Measurements from ENCODE around the gene DPYD. TPM values are rescaled to one million over a fixed set of nuclear protein-coding genes. Genes with fewer than 3 reads are reported as not detected.
A peak's percentile ranks its signal among the peaks of the same experiment; 100 is the strongest.

Gene DPYD
- polyA plus RNA-seq, 1 donor from 2014 or later: 3.8 TPM

DNA sequence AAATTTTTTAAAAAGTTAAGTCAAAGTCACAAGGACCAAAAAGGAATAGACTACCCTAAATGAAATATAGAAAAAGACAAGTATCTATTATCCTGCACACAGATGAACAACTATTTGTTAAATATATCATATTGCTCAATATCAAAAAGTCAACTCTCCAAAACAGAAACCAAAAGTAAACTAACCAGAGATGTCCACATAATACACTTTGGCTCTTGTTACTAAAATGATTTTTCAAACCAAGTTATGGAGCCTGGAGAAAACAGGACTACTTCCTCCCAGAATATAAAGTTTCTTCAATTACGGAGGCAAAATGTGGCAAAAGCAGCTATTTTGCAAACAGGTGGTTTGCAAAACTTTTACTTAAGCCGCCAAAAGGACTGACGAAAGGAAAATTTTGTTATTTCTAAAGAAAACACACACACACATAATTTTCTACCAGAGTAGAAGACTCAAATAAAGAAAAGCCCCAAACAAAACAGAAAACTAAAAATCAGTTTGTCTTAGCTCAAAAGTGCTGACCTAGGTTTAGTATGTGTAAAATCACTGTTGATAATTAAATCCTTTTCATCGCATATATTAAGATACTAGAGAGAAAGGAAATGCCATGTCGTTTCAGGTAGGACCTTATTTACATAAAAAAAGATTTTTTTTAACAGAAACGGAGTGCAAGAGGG is 1.1 kb downstream of the DPYD start:
- no peaks in the 10 kb centered on the region for H3K9me3 Mint-ChIP-seq
- H3K4me1 Mint-ChIP-seq: peaks cover 7 to 15% (median 10%) of the 10 kb centered on the region in 3 donors
- H3K27me3 Mint-ChIP-seq: peaks cover 4% of the 10 kb centered on the region
- H3K4me3 Mint-ChIP-seq: peak overlapping the region; percentile 91 to 96 (median 94)
- no peaks in the 10 kb centered on the region for H3K36me3 Mint-ChIP-seq
- H3K27ac Mint-ChIP-seq: peak overlapping the region in 1 of 3 donors; percentile 54

GRCh38 chr1:97918961-97919360 is 1.9 kb downstream of the DPYD start:
- H3K27ac Mint-ChIP-seq: peak overlapping the region in 1 of 3 donors; percentile 22
- H3K27me3 Mint-ChIP-seq: peaks cover 4% of the 10 kb centered on the region
- H3K9me3 Mint-ChIP-seq: no peaks in the 10 kb centered on the region
- peaks cover 7 to 15% (median 10%) of the 10 kb centered on the region in 3 donors for H3K4me1 Mint-ChIP-seq
- no peaks in the 10 kb centered on the region for H3K36me3 Mint-ChIP-seq
- peak overlapping the region in 3 of 4 donors; percentile 93 to 96 (median 94) for H3K4me3 Mint-ChIP-seq

DNA sequence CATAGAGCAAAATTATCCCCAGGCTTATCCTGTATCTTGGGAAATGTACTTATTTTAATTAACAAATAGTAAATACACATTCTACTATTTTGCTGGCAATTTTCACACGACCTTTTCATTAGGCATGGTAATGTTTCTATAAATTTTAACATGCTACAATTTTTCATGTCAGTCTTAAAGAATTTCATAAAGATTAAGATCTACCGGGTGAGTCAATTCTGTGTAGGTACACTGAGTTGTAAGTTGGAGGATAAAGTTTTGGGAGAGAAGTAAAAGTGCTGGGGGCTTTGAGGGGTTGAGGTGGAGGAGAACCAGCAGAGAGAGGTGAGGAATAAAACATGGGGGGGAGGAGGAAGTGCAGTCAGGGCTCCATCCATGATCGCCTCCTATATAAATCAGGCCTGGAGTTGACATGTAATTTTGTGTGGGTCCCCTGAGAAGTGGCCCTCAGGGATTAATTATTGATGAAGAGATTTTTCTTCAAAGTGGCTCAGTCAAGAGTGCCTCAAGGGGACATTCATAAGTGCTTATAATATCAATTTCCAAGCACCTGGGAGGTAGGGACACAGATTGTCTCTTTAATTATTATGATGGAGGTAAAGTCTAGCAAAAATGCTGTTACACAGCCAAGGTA is 7.2 kb downstream of the DPYD start:
- peaks cover 0 to 1% (median 0%) of the 10 kb centered on the region in 3 donors for H3K4me1 Mint-ChIP-seq
- no peaks in the 10 kb centered on the region for H3K36me3 Mint-ChIP-seq
- H3K9me3 Mint-ChIP-seq: no peaks in the 10 kb centered on the region
- no peak overlapping the region for H3K27ac Mint-ChIP-seq
- no peaks in the 10 kb centered on the region for H3K27me3 Mint-ChIP-seq
- no peak overlapping the region for H3K4me3 Mint-ChIP-seq

DNA sequence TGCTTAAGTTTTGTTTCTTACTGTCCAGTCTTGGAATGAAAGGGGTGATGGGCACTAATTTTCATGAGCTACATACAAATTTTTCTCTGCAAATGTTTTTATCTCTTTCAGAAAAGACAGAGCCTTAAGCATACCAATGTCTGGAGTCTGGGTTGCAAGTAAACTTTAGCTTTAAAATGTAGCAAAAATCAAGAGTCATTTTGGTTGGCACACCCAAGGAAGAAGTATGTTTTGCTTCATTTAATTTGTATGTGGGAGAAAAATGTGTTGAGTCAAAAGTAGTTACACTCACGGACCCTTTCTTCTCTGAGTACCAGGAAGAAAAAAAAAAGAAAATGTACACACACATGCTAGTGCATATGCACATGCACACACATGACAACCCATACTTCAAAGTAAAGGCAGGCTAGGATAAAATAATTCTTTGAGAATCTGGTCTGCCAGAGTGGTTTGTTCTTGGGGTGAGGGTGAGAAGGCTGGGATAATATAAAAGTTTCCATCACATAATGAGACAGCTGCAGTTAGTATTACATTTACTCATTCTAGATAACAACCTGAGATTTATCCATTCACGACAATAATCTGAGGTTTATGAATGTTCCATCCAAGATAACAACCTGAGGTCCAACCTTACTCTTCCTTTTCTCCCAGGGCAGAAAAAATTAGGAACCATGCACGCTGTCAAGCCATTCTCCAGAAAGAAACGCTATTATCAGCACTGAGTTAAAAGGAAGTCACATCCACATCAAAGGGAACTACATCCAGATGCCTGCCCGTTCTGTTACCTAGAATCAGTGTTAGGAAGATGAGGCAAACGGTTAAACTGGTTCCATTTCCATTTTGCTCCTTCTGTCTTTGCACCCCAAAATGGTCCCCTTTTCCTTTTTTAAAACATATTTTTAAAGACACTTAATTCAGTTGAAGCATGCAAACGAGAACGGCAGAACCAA is 9.3 kb downstream of the DPYD start:
- Mint-ChIP-seq H3K36me3 (no peaks in the 10 kb centered on the region), H3K4me1 (peaks cover 0 to 1% (median 0%) of the 10 kb centered on the region in 3 donors), H3K9me3 (no peaks in the 10 kb centered on the region), H3K27me3 (no peaks in the 10 kb centered on the region), H3K27ac (no peak overlapping the region), H3K4me3 (no peak overlapping the region)

DNA sequence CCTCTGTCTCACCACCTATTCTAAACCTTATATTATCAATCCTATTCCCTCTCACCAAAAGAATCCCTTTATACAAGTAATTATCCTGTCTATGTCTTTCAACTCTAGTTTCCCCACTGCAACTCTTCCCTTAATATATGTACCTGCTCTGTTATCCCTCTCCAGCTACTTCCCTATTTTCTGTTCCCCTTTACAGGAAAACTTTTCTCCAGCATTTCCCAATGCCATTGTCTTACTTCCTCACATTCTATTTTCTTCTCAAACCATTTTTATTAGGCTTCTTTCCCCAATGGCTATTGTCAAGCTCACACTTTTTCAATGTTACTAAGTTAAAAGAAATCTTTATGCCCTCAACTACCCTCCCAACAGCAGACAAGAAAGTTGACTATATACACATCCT is 11.6 kb downstream of the DPYD start:
- no peak overlapping the region for H3K4me3 Mint-ChIP-seq
- H3K4me1 Mint-ChIP-seq: peaks cover 0 to 1% (median 0%) of the 10 kb centered on the region in 3 donors
- no peak overlapping the region for H3K27ac Mint-ChIP-seq
- H3K27me3 Mint-ChIP-seq: no peaks in the 10 kb centered on the region
- H3K9me3 Mint-ChIP-seq: no peaks in the 10 kb centered on the region
- H3K36me3 Mint-ChIP-seq: no peaks in the 10 kb centered on the region

DNA sequence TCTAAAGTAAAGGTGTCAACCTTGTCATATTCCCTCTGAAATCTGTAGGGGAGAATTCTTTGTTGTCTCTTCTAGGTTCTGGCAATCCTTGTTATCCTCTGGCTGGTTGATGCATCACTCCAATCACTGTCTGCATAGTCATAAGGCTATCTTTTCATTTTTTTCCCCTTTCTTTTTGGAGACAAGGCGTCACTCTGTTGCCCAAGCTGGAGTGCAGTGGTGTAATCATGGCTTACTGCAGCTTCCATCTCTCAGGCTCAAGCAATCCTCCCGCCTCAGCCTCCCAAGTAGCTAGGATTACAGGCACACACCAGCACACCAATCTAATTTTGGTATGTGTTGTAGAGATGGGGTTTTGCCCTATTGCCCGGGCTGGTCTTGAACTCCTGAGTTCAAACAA is 12.9 kb downstream of the DPYD start:
- Mint-ChIP-seq H3K36me3 (no peaks in the 10 kb centered on the region), H3K4me3 (no peak overlapping the region), H3K27me3 (no peaks in the 10 kb centered on the region), H3K9me3 (no peaks in the 10 kb centered on the region), H3K27ac (no peak overlapping the region), H3K4me1 (no peaks in the 10 kb centered on the region)

DNA sequence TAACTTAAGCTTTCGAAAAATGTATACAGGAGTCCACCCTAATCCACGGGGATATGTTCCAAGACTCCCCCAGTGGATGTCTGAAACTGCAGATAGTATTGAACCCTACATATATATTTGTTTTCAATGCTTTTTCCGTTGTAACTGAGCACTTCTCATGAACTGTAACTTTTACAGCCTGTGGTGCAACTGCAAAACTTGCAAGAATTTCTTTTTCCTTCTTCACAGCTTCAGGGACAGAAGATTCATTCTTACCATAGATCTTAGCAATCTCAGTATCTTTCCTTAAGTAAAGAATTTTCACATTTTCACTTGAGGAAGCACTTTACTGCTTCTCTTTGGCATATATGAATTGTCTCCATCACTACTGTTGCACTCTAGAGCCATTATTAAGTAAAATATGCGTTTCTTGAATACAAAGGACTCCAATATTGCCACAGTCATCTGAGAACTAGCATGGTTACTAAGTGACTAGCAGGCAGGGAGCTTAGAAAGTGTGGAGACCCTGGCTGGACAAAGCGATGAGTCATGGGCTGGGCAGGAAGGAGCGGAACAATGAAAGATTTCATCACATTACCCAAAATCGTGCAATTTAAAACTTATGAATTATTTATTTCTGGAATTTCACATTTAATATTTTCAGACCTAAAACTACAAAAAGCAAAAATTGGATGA is 14.1 kb downstream of the DPYD start:
- Mint-ChIP-seq H3K36me3 (no peaks in the 10 kb centered on the region), H3K27me3 (no peaks in the 10 kb centered on the region), H3K4me1 (no peaks in the 10 kb centered on the region), H3K27ac (no peak overlapping the region), H3K4me3 (no peak overlapping the region), H3K9me3 (no peaks in the 10 kb centered on the region)

DNA sequence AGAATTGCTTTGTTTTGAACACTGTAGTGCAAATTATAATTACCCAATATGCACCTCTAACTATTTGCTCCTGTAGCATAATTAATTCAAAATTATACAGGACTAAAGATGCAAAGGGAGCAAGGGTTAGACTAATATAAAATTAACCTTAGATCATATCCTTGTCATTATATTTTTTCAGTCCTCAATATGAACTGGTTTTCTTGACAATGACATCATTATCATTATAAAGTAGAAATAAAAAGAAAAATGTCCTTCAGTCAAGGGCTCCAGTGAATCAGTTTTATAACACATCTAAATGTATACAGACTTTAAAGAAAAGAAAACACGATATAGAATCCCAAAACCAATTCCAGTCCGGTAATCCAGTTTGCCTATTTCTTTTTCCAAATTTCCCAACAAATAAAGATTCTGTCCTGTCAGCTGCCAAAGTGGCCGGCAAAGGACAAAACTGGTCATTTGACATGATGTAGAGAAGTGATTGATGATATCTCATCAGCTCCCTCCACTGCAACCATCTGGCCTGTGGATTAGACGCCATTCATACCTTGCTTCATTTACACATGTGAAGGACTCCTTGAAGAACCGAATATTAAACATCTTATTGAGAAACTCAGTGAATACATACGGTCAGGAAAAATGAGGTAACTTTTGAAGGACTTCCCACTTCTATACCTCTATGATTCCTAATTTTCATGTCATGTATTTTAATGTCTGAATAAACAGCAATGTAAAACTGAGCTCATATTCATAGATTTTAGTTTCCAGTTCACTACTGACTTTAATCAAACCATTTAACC is 15.5 kb downstream of the DPYD start:
- Mint-ChIP-seq H3K4me1 (peaks cover 0 to 1% (median 0%) of the 10 kb centered on the region in 3 donors), H3K9me3 (no peaks in the 10 kb centered on the region), H3K27me3 (no peaks in the 10 kb centered on the region), H3K4me3 (no peak overlapping the region), H3K36me3 (no peaks in the 10 kb centered on the region), H3K27ac (no peak overlapping the region)

DNA sequence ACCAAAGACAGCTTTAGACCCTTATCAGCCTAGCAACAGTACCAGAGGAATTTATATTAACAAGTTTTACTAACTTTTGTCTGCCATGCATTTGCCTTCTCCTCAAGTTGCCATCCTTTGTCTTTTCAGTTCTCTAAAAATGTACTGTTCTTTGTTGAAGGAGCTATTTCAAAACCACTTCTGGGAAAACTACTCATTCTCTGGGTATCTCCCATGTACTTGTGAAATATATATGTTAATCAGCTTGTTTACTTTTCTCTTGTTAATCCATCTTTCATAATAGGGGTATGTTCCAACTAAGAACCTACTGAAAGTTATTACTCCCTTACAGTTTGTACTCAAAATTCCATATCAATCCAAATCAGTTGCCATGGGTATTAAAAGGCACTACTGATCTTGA is 16.3 kb downstream of the DPYD start:
- H3K4me3 Mint-ChIP-seq: no peak overlapping the region
- no peak overlapping the region for H3K27ac Mint-ChIP-seq
- H3K4me1 Mint-ChIP-seq: peaks cover 0 to 1% (median 0%) of the 10 kb centered on the region in 3 donors
- no peaks in the 10 kb centered on the region for H3K36me3 Mint-ChIP-seq
- no peaks in the 10 kb centered on the region for H3K27me3 Mint-ChIP-seq
- no peaks in the 10 kb centered on the region for H3K9me3 Mint-ChIP-seq

GRCh38 chr1:97903626-97904025 is 17.2 kb downstream of the DPYD start:
- Mint-ChIP-seq H3K36me3 (no peaks in the 10 kb centered on the region), H3K4me1 (peaks cover 0 to 1% (median 0%) of the 10 kb centered on the region in 3 donors), H3K4me3 (no peak overlapping the region), H3K27me3 (no peaks in the 10 kb centered on the region), H3K9me3 (peaks cover 0 to 6% (median 3%) of the 10 kb centered on the region in 3 donors), H3K27ac (no peak overlapping the region)

GRCh38 chr1:97902067-97902466 is 18.8 kb downstream of the DPYD start:
- H3K4me1 Mint-ChIP-seq: peaks cover 0 to 1% (median 0%) of the 10 kb centered on the region in 3 donors
- no peaks in the 10 kb centered on the region for H3K36me3 Mint-ChIP-seq
- no peaks in the 10 kb centered on the region for H3K27me3 Mint-ChIP-seq
- no peak overlapping the region for H3K27ac Mint-ChIP-seq
- peaks cover 0 to 6% (median 3%) of the 10 kb centered on the region in 3 donors for H3K9me3 Mint-ChIP-seq
- no peak overlapping the region for H3K4me3 Mint-ChIP-seq

DNA sequence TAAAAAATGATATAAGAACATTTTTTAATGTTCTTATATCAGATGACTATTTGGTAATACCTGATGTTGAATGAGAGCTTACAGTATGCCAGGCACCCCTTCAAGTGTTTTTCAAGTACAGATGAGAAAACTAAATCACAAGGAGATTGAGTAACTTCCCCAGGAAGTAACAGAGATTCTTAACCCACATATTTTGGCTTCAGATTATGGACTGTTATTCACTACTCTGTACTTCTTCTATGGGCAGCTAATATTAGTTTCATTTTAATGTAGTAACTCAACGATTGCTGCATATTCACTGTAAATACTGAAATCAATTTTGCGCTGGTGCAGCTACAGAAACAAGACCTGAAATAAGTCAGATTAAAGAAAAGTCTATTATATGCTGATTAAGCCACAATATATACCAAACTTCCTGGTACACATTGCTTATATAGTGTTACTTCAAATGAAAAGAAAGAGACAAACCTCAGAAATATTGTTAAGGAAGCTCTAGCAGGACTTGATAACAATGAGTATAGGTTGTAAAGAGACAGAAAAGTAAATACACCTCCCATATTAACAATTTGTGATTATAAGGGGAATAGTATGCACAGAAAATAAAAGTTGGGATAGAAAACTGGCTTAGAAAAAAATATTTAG is 19.7 kb downstream of the DPYD start:
- H3K27ac Mint-ChIP-seq: no peak overlapping the region
- no peaks in the 10 kb centered on the region for H3K27me3 Mint-ChIP-seq
- H3K9me3 Mint-ChIP-seq: peaks cover 0 to 6% (median 3%) of the 10 kb centered on the region in 3 donors
- no peak overlapping the region for H3K4me3 Mint-ChIP-seq
- H3K4me1 Mint-ChIP-seq: peaks cover 0 to 1% (median 0%) of the 10 kb centered on the region in 3 donors
- H3K36me3 Mint-ChIP-seq: no peaks in the 10 kb centered on the region

DNA sequence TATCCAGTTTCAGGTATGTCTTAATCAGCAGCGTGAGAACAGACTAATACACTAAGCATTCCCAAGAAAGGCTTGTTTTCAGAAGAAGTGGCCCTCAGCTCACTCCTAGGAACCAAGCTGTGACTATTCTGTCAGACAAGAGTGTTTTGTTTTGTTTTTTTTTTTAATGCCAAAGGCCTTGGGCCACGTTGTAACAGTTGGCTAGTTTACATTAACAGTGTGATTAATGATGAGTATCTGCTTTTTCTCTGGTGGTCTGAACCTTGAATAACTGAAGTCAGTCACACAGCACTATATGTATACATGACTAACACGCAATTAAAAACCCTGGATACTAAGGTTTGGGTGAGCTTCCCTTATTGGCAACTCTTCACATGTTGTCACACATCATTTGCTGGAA is 21.9 kb downstream of the DPYD start:
- H3K4me3 Mint-ChIP-seq: no peak overlapping the region
- no peak overlapping the region for H3K27ac Mint-ChIP-seq

More for the DNA sequence above, 21.9 kb downstream of the DPYD start:
- H3K9me3 Mint-ChIP-seq: peaks cover 0 to 6% (median 3%) of the 10 kb centered on the region in 3 donors
- no peaks in the 10 kb centered on the region for H3K27me3 Mint-ChIP-seq
- H3K36me3 Mint-ChIP-seq: no peaks in the 10 kb centered on the region
- peaks cover 0 to 1% (median 0%) of the 10 kb centered on the region in 3 donors for H3K4me1 Mint-ChIP-seq
